Neuronal stem cell (in vitro differentiated cells): ENCODE data around the gene FRY.
"Not testable (repeated sequence)": the region's sequence is repeated elsewhere in the genome, so short reads cannot be mapped to it uniquely, and the experiment has no call there.

Experiments
- DNase-seq: peaks from one replicate; pipeline ENCODE4 v3.0.0-alpha.2; 2013; ENCODE audit warnings: low spot score
- H2AFZ ChIP-seq: one replicate; pipeline ENCODE4 v1.6.1; 2013; ENCODE audit warnings: mild to moderate bottlenecking, low read length, inconsistent platforms
- H2AK5ac ChIP-seq: 2 replicates; pipeline ENCODE4 v1.6.1; 2013; ENCODE audit warnings: low read depth, mild to moderate bottlenecking, inconsistent platforms, low read length, moderate library complexity, mixed read lengths
- H2BK120ac ChIP-seq: 2 replicates; pipeline ENCODE4 v1.6.1; 2013; ENCODE audit warnings: low read depth, mild to moderate bottlenecking, inconsistent platforms, low read length, moderate library complexity, mixed read lengths
- H2BK12ac ChIP-seq: one replicate; pipeline ENCODE4 v1.6.1; 2013; ENCODE audit warnings: low read length, inconsistent platforms
- H2BK15ac ChIP-seq: 2 replicates; pipeline ENCODE4 v1.6.1; 2013; ENCODE audit warnings: mild to moderate bottlenecking, low read length, inconsistent platforms, mixed read lengths
- H2BK5ac ChIP-seq: one replicate; pipeline ENCODE4 v1.6.1; 2013; ENCODE audit warnings: inconsistent platforms, mild to moderate bottlenecking, low read length, moderate library complexity
- H3K14ac ChIP-seq: one replicate; pipeline ENCODE4 v1.6.1; 2013; ENCODE audit warnings: low read length, inconsistent platforms
- H3K18ac ChIP-seq: 2 replicates; pipeline ENCODE4 v1.6.1; 2013; ENCODE audit warnings: low read length, inconsistent platforms
- H3K23ac ChIP-seq: 2 replicates; pipeline ENCODE4 v1.6.1; 2013; ENCODE audit warnings: low read depth, mild to moderate bottlenecking, mixed read lengths, low read length, inconsistent platforms; ENCODE audit not compliant: poor library complexity
- H3K27ac ChIP-seq: replicated peaks from 3 replicates; pipeline ENCODE4 v1.5.1; 2013; ENCODE audit warnings: low read length, inconsistent platforms
- H3K27me3 ChIP-seq, 3 experiments: 2 replicates each; pipeline ENCODE4 v1.6.1; 2013; ENCODE audit warnings: low read length in 3 of 3, mild to moderate bottlenecking in 2 of 3, inconsistent platforms in 1 of 3, low read depth in 1 of 3, mixed read lengths in 1 of 3, moderate library complexity in 1 of 3; ENCODE audit not compliant: control insufficient read depth in 3 of 3, insufficient read depth in 3 of 3
- H3K36me3 ChIP-seq, 2 donors: replicated peaks in 1 of 2; 2 replicates each; pipeline ENCODE4 v1.6.1; 2013; ENCODE audit warnings: low read length in 2 of 2; ENCODE audit not compliant: control insufficient read depth in 2 of 2, insufficient read depth in 2 of 2
- H3K4ac ChIP-seq: 2 replicates; pipeline ENCODE4 v1.6.1; 2013; ENCODE audit warnings: inconsistent platforms, mild to moderate bottlenecking, low read length, moderate library complexity
- H3K4me1 ChIP-seq, 2 donors: 1 replicate in 1 of 2; 2 replicates in 1 of 2; pipeline ENCODE4 v1.6.1; 2013; ENCODE audit warnings: low read length in 2 of 2, low read depth in 1 of 2; ENCODE audit not compliant: control insufficient read depth in 2 of 2, insufficient read depth in 1 of 2
- H3K4me2 ChIP-seq: one replicate; pipeline ENCODE4 v1.6.1; 2013; ENCODE audit warnings: mild to moderate bottlenecking, low read length, inconsistent platforms; ENCODE audit not compliant: insufficient read depth, poor library complexity, severe bottlenecking
- H3K4me3 ChIP-seq, 2 donors: 2 replicates each; pipeline ENCODE4 v1.5.1; 2013; ENCODE audit warnings: low read length in 2 of 2, mild to moderate bottlenecking in 2 of 2, inconsistent platforms in 1 of 2, moderate library complexity in 1 of 2
- H3K79me1 ChIP-seq: one replicate; pipeline ENCODE4 v1.6.1; 2013; ENCODE audit warnings: low read depth, mild to moderate bottlenecking, inconsistent platforms, low read length, moderate library complexity
- H3K9ac ChIP-seq: one replicate; pipeline ENCODE4 v1.6.1; 2013; ENCODE audit warnings: mild to moderate bottlenecking, low read depth, low read length, inconsistent platforms; ENCODE audit not compliant: poor library complexity
- H3K9me3 ChIP-seq, 2 donors: replicated peaks in 1 of 2; 2 replicates each; pipeline versions ENCODE3 to v1.6.1; 2013; ENCODE audit warnings: low read length in 2 of 2, mild to moderate bottlenecking in 2 of 2, inconsistent platforms in 1 of 2, low read depth in 1 of 2, mixed read lengths in 1 of 2, moderate library complexity in 1 of 2; ENCODE audit not compliant: control insufficient read depth in 2 of 2, insufficient read depth in 1 of 2
- H4K8ac ChIP-seq: one replicate; pipeline ENCODE4 v1.6.1; 2013; ENCODE audit warnings: low read depth, mild to moderate bottlenecking, inconsistent platforms, low read length, moderate library complexity
- H4K91ac ChIP-seq: one replicate; pipeline ENCODE4 v1.6.1; 2013; ENCODE audit warnings: low read length, low read depth, mild to moderate bottlenecking, inconsistent platforms; ENCODE audit not compliant: poor library complexity
- WGBS, 2 donors: extraction: QIAGEN DNeasy Blood & Tissue Kit; methylation state at CpG; one replicate each; pipeline ENCODE4 v1.1.7; 2013; ENCODE audit warnings: missing lambda C conversion rate in 2 of 2, mixed read lengths in 1 of 2; ENCODE audit not compliant: insufficient read length in 2 of 2, insufficient replicate concordance in 1 of 2; ENCODE audit errors: extremely low coverage in 2 of 2; 5-methylcytosine and 5-hydroxymethylcytosine counted together

FRY gene

DNA sequence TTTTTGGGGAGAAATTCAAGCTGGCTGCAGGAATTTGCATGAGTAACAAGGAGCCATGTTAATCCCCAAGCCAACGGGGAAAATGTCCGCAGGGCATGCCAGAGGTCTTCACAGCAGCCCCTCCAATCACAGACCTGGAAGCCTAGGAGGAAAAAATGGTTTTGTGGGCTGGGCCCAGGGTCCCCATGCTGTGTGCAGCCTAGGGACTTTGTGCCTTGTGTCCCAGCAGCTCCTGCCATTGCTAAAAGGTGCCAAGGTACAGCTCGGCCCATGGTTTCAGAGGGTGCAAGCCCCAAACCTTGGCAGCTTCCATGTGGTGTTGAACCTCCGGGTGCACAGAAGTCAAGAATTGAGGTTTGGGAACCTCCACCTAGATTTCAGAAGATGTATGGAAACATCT lies 47.2 kb upstream of the FRY start:
- not testable (repeated sequence) for H2AFZ ChIP-seq, H3K18ac ChIP-seq, H3K4me1 ChIP-seq, H3K4me3 ChIP-seq, H3K4me2 ChIP-seq, H3K9ac ChIP-seq, H4K8ac ChIP-seq, H3K79me1 ChIP-seq, H3K14ac ChIP-seq, DNase-seq, H3K27me3 ChIP-seq, H3K23ac ChIP-seq, H4K91ac ChIP-seq, H2BK120ac ChIP-seq, H2BK15ac ChIP-seq, H3K36me3 ChIP-seq, H2BK5ac ChIP-seq, H3K4ac ChIP-seq, H3K9me3 ChIP-seq, H2BK12ac ChIP-seq, H2AK5ac ChIP-seq, H3K27ac ChIP-seq
- WGBS, 2 donors = no CpG with 5 or more reads among the region's 4 CpGs

DNA sequence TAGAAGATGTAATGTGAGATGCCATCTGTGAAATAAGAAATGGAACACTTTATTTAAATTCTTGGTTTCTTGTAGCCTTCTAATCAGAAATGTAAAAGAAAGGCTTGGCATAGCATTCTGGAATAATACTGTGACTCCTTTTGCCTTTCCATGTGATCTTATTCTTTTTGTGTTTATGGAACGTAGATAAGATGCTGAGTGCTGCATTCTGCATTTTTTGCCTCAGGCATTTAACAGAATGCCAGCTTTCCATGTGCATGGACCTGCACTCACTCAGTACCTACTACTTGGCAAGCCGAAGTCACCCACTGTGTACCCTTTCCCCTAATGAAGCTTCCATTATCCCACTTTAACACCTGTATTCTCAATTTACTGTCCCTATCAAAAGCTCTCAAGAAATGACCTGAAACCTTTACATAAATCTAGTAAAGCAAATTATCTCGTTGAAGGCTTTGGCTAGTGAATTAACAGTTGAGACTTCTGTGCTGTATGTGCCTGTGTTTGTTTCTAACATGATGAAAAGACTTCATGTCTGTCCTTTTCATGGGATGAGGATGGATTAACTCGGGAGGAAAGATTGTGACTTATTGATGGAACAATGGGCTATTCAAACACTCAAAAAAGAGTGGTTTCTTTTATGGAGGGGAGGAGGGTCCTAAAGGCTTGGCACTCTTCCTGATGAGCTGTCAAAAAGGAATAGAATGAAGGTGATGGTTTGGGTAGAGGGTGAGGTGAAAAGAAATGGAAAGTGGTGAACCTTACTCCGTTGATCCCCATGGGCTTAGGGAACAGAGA lies 44.7 kb upstream of the FRY start:
- Histone ChIP-seq H3K9me3 (no peaks in the 10 kb centered on the region), H3K18ac (no peak overlapping the region), H2BK120ac (no peak overlapping the region), H3K4me1 (peaks cover 0 to 5% of the 10 kb centered on the region in 2 donors), H3K23ac (no peak overlapping the region), H3K27ac (peak overlapping the region; percentile 17), H3K9ac (no peak overlapping the region), H3K4me3 (no peak overlapping the region), H2BK5ac (no peak overlapping the region), H3K27me3 (no peaks in the 10 kb centered on the region), H3K4ac (no peak overlapping the region), H3K14ac (no peak overlapping the region), H3K4me2 (peak overlapping the region; percentile 20), H2AFZ (no peak overlapping the region), H2AK5ac (no peak overlapping the region), H2BK15ac (no peak overlapping the region), H3K79me1 (no peaks in the 10 kb centered on the region), H2BK12ac (no peak overlapping the region), H4K91ac (no peak overlapping the region), H3K36me3 (no peaks in the 10 kb centered on the region), H4K8ac (no peak overlapping the region)
- no peak for DNase-seq
- no CpG with 5 or more reads among the region's 5 CpGs for WGBS, 2 donors

DNA sequence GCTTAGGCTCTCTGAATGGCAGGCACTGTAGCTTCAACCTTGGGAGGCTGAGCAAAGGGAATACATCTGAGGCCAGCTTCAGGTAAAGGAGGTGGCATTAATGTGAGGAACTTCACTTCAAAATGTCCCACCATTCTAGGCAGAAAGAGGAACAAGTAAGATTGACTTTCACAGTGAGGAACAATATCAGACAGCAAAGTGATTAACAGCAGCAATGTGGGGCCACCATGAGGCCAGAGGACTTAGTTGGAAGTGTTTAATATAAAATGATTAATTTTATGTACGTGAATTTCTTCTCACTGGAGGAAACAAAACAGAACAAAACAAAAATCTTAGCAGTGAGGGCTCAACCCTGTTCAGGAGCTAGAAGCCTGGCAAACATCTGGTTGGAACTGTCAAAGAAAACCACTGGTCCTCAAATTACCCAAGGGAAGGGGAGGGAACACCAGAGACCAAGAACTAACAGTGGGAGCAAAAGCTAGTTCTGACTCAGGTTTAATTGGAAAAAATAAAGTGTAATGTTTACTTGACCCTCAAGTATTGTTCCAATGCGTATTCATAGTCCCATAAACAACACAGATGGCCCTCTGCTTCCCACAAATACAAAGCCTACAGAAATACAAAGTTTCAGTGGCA lies 43.9 kb upstream of the FRY start:
- no peak for DNase-seq
- peak overlapping the region; percentile 17 for H3K27ac ChIP-seq
- no peak overlapping the region for H3K4me2 ChIP-seq

DNA sequence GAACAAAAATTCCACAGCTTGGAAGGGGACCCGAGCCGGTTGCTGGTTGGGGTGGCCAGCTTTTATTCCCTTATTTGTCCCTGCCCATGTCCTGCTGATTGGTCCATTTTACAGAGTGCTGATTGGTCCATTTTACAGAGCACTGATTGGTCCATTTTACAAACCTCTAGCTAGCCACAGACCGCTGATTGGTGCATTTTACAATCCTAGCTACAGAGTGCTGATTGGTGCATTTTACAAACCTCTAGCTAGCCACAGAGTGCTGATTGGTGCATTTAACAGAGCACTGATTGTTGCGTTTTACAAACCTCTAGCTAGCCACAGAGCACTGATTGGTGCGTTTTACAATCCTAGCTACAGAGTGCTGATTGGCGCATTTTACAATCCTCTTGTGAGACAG lies 37.2 kb upstream of the FRY start:
- H3K4ac ChIP-seq, H4K91ac ChIP-seq, H3K4me1 ChIP-seq, H2BK15ac ChIP-seq, H3K9ac ChIP-seq, H3K36me3 ChIP-seq, H3K23ac ChIP-seq, H2AFZ ChIP-seq, DNase-seq, H3K27ac ChIP-seq, H3K27me3 ChIP-seq, H2BK5ac ChIP-seq, H3K79me1 ChIP-seq, H2BK12ac ChIP-seq, H3K4me3 ChIP-seq, H4K8ac ChIP-seq, H2BK120ac ChIP-seq, H3K4me2 ChIP-seq, H3K14ac ChIP-seq, H2AK5ac ChIP-seq, H3K18ac ChIP-seq, H3K9me3 ChIP-seq: not testable (repeated sequence)
- WGBS, 2 donors = no CpG with 5 or more reads among the region's 6 CpGs

More for the DNA sequence above, 43.9 kb upstream of the FRY start:
- no peak overlapping the region for H2BK15ac ChIP-seq
- H3K4me1 ChIP-seq = peaks cover 0 to 5% of the 10 kb centered on the region in 2 donors
- no peak overlapping the region for H3K23ac ChIP-seq
- H3K18ac ChIP-seq = no peak overlapping the region
- no peak overlapping the region for H2BK5ac ChIP-seq
- no peak overlapping the region for H2AK5ac ChIP-seq
- no peak overlapping the region for H3K4ac ChIP-seq
- H3K27me3 ChIP-seq = no peaks in the 10 kb centered on the region
- no CpG with 5 or more reads among the region's 2 CpGs for WGBS, 2 donors
- no peaks in the 10 kb centered on the region for H3K79me1 ChIP-seq
- no peak overlapping the region for H2BK12ac ChIP-seq
- no peaks in the 10 kb centered on the region for H3K9me3 ChIP-seq
- H2BK120ac ChIP-seq = no peak overlapping the region
- no peak overlapping the region for H2AFZ ChIP-seq
- no peak overlapping the region for H4K91ac ChIP-seq
- H3K4me3 ChIP-seq = no peak overlapping the region
- H3K14ac ChIP-seq = no peak overlapping the region
- H4K8ac ChIP-seq = no peak overlapping the region
- no peak overlapping the region for H3K9ac ChIP-seq
- no peaks in the 10 kb centered on the region for H3K36me3 ChIP-seq
